CD4-positive, alpha-beta T cell treated with Interleukin-17A for 1 hour (primary cell): Measurements from ENCODE around the gene PCNX2.
A peak's percentile ranks its signal among the peaks of the same experiment; 100 is the strongest.

Experiments used
- DNase-seq: peaks from one replicate; pipeline ENCODE4 v3.0.0-alpha.2; 2020

The PCNX2 gene

GRCh38 chr1:233256789-233257188, 38.7 kb downstream of the PCNX2 start:
- DNase-seq, result no peak

GRCh38 chr1:233256191-233256590, 39.3 kb downstream of the PCNX2 start:
- no peak for DNase-seq

GRCh38 chr1:233255145-233255544, 40.4 kb downstream of the PCNX2 start:
- no peak for DNase-seq

- no peak for DNase-seq
These were observed 41.6 kb downstream of the PCNX2 start for GRCh38 chr1:233253832-233254331.

- DNase-seq, result no peak
These were observed 42.2 kb downstream of the PCNX2 start for GRCh38 chr1:233253231-233253831.

GRCh38 chr1:233252441-233252840, 43.1 kb downstream of the PCNX2 start:
- DNase-seq, result no peak

- no peak for DNase-seq
These were observed 44.3 kb downstream of the PCNX2 start for GRCh38 chr1:233251201-233251720.

GRCh38 chr1:233248014-233248413, 47.5 kb downstream of the PCNX2 start:
- no peak for DNase-seq

GRCh38 chr1:233246965-233247364, 48.6 kb downstream of the PCNX2 start:
- DNase-seq, result no peak

- DNase-seq, result no peak
These were observed 50.2 kb downstream of the PCNX2 start for GRCh38 chr1:233245191-233245765.

GRCh38 chr1:233244183-233244582, 51.3 kb downstream of the PCNX2 start:
- no peak for DNase-seq

GRCh38 chr1:233242827-233243483, 52.6 kb downstream of the PCNX2 start:
- no peak for DNase-seq

GRCh38 chr1:233241759-233242158, 53.8 kb downstream of the PCNX2 start:
- DNase-seq, result no peak

- DNase-seq, result peak; percentile 14
These were observed 54.5 kb downstream of the PCNX2 start for GRCh38 chr1:233240829-233241682.

- DNase-seq, result no peak
These were observed 55.2 kb downstream of the PCNX2 start for GRCh38 chr1:233240371-233240770.

- DNase-seq, result no peak
These were observed 56.6 kb downstream of the PCNX2 start for GRCh38 chr1:233238884-233239431.

GRCh38 chr1:233237647-233238046, 57.9 kb downstream of the PCNX2 start:
- no peak for DNase-seq

GRCh38 chr1:233233508-233234040, 62.0 kb downstream of the PCNX2 start:
- DNase-seq, result no peak

GRCh38 chr1:233230011-233230410, 65.5 kb downstream of the PCNX2 start:
- no peak for DNase-seq

- DNase-seq, result no peak
These were observed 66.2 kb downstream of the PCNX2 start for GRCh38 chr1:233229288-233229687.

- no peak for DNase-seq
These were observed 67.5 kb downstream of the PCNX2 start for GRCh38 chr1:233227930-233228465.

- DNase-seq, result no peak
These were observed 71.2 kb downstream of the PCNX2 start for GRCh38 chr1:233224311-233224710.
